SK-N-SH (cell line): ENCODE data around the gene BCL6B. TPM values are rescaled to one million over a fixed set of nuclear protein-coding genes. Genes with fewer than 3 reads are reported as not detected.

Source experiments
- CTCF ChIA-PET: fragments of 300-600, 350-600 bp; formaldehyde crosslinking; extraction: SDS; loops from one replicate; lab custom pipeline; 2021; lab: Yijun Ruan, JAX
- POLR2A ChIA-PET: fragments of 350-600 bp; sonication (Branson Sonifier 250); formaldehyde crosslinking; extraction: SDS; loops from one replicate; lab custom pipeline; 2020; ENCODE audit warnings: antibody characterized with exemption, inconsistent platforms; lab: Yijun Ruan, JAX
- DNase-seq: peaks from one replicate; pipeline ENCODE4 v3.0.0; 2012
- H2AFZ ChIP-seq: fragments of 200-600 bp; sonication (generic); 2 replicates; pipeline ENCODE4 v1.8.1; 2016; ENCODE audit warnings: antibody characterized with exemption, mild to moderate bottlenecking, low read depth
- H3F3A ChIP-seq: fragments of 200-600 bp; sonication (generic); replicated peaks from 2 replicates; pipeline ENCODE3; 2016; ENCODE audit warnings: antibody characterized with exemption, mild to moderate bottlenecking; ENCODE audit not compliant: insufficient read depth
- H3K27ac ChIP-seq, 2 experiments: fragments of 200-500 bp in 1 of 2; fragments of 200-600 bp in 1 of 2; sonication (Bioruptor generic) in 1 of 2; sonication (generic), shearing (Covaris generic) in 1 of 2; 2 replicates each; pipeline versions ENCODE4 v1.5.1 to v1.6.1; 2014 to 2016; ENCODE audit warnings: low read depth in 2 of 2, inconsistent platforms in 1 of 2, low read length in 1 of 2, mild to moderate bottlenecking in 1 of 2, mixed read lengths in 1 of 2
- H3K27me3 ChIP-seq: fragments of 200-600 bp; sonication (generic), shearing (Covaris generic); 2 replicates; pipeline ENCODE4 v1.6.1; 2016; ENCODE audit warnings: mixed run types; ENCODE audit not compliant: insufficient read depth
- H3K36me3 ChIP-seq, 2 experiments: fragments of 200-500 bp in 1 of 2; fragments of 200-600 bp in 1 of 2; sonication (Bioruptor generic) in 1 of 2; sonication (generic) in 1 of 2; replicated peaks in 1 of 2; 2 replicates each; pipeline versions ENCODE3 to v1.5.1; 2014 to 2016; ENCODE audit warnings: low read length in 1 of 2, mild to moderate bottlenecking in 1 of 2; ENCODE audit not compliant: insufficient read depth in 2 of 2, control insufficient read depth in 1 of 2
- H3K4me1 ChIP-seq, 2 experiments: fragments of 200-500 bp in 1 of 2; fragments of 200-600 bp in 1 of 2; sonication (Bioruptor generic) in 1 of 2; sonication (generic), shearing (Covaris generic) in 1 of 2; 2 replicates each; pipeline versions ENCODE4 v1.5.1 to v1.6.1; 2014 to 2016; ENCODE audit warnings: low read depth in 1 of 2, low read length in 1 of 2, mixed run types in 1 of 2; ENCODE audit not compliant: insufficient read depth in 2 of 2, control insufficient read depth in 1 of 2
- H3K4me2 ChIP-seq: fragments of 200-600 bp; sonication (generic), shearing (Covaris generic); 2 replicates; pipeline ENCODE4 v1.6.1; 2017; ENCODE audit warnings: mixed run types
- H3K4me3 ChIP-seq, 2 experiments: fragments of 200-500 bp in 1 of 2; fragments of 200-600 bp in 1 of 2; sonication (Bioruptor generic) in 1 of 2; sonication (generic), shearing (Covaris generic) in 1 of 2; 2 replicates each; pipeline versions ENCODE4 v1.5.1 to v1.8.1; 2014 to 2016; ENCODE audit warnings: low read depth in 2 of 2, inconsistent platforms in 1 of 2, low read length in 1 of 2, mild to moderate bottlenecking in 1 of 2, mixed read lengths in 1 of 2, moderate library complexity in 1 of 2
- H3K79me2 ChIP-seq: fragments of 200-600 bp; sonication (generic); 2 replicates; pipeline ENCODE4 v1.8.1; 2017; ENCODE audit warnings: mild to moderate bottlenecking; ENCODE audit not compliant: insufficient read depth
- H3K9ac ChIP-seq: fragments of 200-600 bp; sonication (generic); 2 replicates; pipeline ENCODE4 v1.6.1; 2017; ENCODE audit warnings: mixed run types
- H3K9me2 ChIP-seq: fragments of 200-600 bp; sonication (generic); 2 replicates; pipeline ENCODE4 v1.6.1; 2017; ENCODE audit warnings: mixed run types
- H3K9me3 ChIP-seq: fragments of 200-600 bp; sonication (generic); 2 replicates; pipeline ENCODE4 v1.6.1; 2017; ENCODE audit warnings: mixed run types, mild to moderate bottlenecking, moderate library complexity
- H4K20me1 ChIP-seq: fragments of 200-600 bp; sonication (generic); 2 replicates; pipeline ENCODE4 v1.6.1; 2017; ENCODE audit warnings: mild to moderate bottlenecking, mixed run types; ENCODE audit not compliant: insufficient read depth
- CHD2 ChIP-seq: fragments of 150-350 bp; IDR thresholded peaks from 2 replicates; pipeline ENCODE4 v1.6.1; 2018; ENCODE audit warnings: low read length; ENCODE audit not compliant: partially characterized antibody
- ELF1 ChIP-seq: IDR thresholded peaks from 2 replicates; pipeline ENCODE4 v1.4.0; 2012
- EP300 ChIP-seq, 2 experiments: IDR thresholded peaks; 2 replicates each; pipeline versions ENCODE4 v1.4.0 to v1.6.1; 2012; ENCODE audit warnings: borderline replicate concordance in 1 of 2, low read depth in 1 of 2, low read length in 1 of 2
- GABPA ChIP-seq: IDR thresholded peaks from 2 replicates; pipeline ENCODE4 v1.4.0; 2012; ENCODE audit warnings: low read depth, mild to moderate bottlenecking
- NFIC ChIP-seq: IDR thresholded peaks from 2 replicates; pipeline ENCODE4 v1.4.0; 2012; ENCODE audit warnings: borderline replicate concordance
- NRF1 ChIP-seq: IDR thresholded peaks from 2 replicates; pipeline ENCODE4 v1.6.1; 2012; ENCODE audit warnings: low read depth, mild to moderate bottlenecking, low read length
- POLR2AphosphoS5 ChIP-seq: IDR thresholded peaks from 2 replicates; pipeline ENCODE4 v1.6.1; 2012; ENCODE audit warnings: low read depth, low read length
- RFX5 ChIP-seq: IDR thresholded peaks from 2 replicates; pipeline ENCODE4 v1.6.1; 2012; ENCODE audit warnings: mild to moderate bottlenecking, improper control_type of control experiment, low read length
- RXRA ChIP-seq: IDR thresholded peaks from 2 replicates; pipeline ENCODE4 v1.4.0; 2012; ENCODE audit warnings: low read depth, mild to moderate bottlenecking, borderline replicate concordance
- SIN3A ChIP-seq: IDR thresholded peaks from 2 replicates; pipeline ENCODE4 v1.6.1; 2012; ENCODE audit warnings: low read depth, mild to moderate bottlenecking, low read length, moderate library complexity, borderline replicate concordance
- WGBS: methylation state at CpG from one replicate; pipeline ENCODE4 v1.1.6; 2017; ENCODE audit warnings: low lambda C conversion rate; 5-methylcytosine and 5-hydroxymethylcytosine counted together
- polyA plus RNA-seq, 3 experiments: library from polyadenylated mRNA; depleted of rRNA; stranded (reverse); fragments of >200 nt; gene quantifications; 2 replicates each; pipeline ENCODE4 v1.2.3, GENCODE V29; 2012
- TF ChIP-seq, protein P1 (sequence below): fragments of 150-350 bp; IDR thresholded peaks from 2 replicates; pipeline ENCODE4 v1.6.1; 2017; ENCODE audit warnings: antibody characterized with exemption, low read length, low read depth, borderline replicate concordance
- TF ChIP-seq, protein P2 (sequence below): fragments of 150-350 bp; IDR thresholded peaks from 2 replicates; pipeline ENCODE4 v1.6.1; 2016; ENCODE audit warnings: mild to moderate bottlenecking, low read depth, low read length
- TF ChIP-seq, protein P3 (sequence below): fragments of 200-600 bp; sonication (generic); IDR thresholded peaks from 2 replicates; pipeline ENCODE4 v1.6.1; 2017; ENCODE audit warnings: antibody characterized with exemption, mild to moderate bottlenecking, moderate library complexity
- TF ChIP-seq, protein P4 (sequence below): IDR thresholded peaks from 2 replicates; pipeline ENCODE4 v1.4.0; 2012; ENCODE audit warnings: low read depth

Gene BCL6B
- polyA plus RNA-seq, 1 of the 3 experiments (the other 2 are of a cell fraction), result 0.02 TPM

DNA sequence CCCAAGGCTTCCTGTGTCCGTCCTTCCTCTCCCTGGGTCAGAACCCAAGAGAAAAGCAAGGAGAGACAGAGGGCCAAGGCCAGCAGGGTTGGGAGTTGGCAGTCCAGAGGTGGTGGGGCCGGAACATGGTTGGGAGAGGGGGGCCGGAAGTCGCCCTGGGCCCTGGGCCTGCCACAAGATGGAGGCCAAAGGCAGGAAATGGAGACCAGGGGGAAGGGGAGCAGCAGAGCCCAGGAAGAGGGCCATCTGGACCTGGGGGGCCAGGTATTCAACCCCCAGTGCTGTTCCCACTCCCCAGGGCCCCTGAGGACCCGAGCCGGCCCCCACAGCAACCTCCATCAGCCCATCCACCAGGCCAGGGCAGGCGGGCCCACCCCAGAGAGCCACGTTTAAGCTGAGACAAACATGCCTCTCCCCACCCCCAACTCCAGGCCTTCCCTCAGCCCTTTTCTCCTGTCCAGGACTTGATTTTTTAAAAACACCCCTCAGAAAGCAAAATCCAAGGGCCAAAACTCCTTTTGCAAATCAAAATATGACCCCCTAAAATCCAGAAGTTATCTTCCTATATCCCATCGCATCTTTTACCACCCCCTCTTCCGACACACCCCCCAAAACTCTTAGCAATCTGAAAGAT is 4.4 kb upstream of the BCL6B start:
- Histone ChIP-seq H3K9ac (peak overlapping the region; percentile 65), H3K4me2 (0 out of 2 replicates have a peak overlapping the region, but pooled peaks have one; percentile 78), H3K36me3 (peaks cover 0 to 7% of the 10 kb centered on the region in 2 experiments), H3K27me3 (no peaks in the 10 kb centered on the region), H2AFZ (peak overlapping the region; percentile 100; the same call in 1 of the 2 replicates), H3K9me2 (no peaks in the 10 kb centered on the region), H3K4me3 (peak overlapping the region in 1 of 2 experiments; percentile 50; a peak in 1 of 4 replicates), H3K9me3 (no peaks in the 10 kb centered on the region), H3K27ac (no peak overlapping the region; a peak in 1 of 4 replicates), H4K20me1 (no peaks in the 10 kb centered on the region), H3K79me2 (peaks cover 7% of the 10 kb centered on the region), H3K4me1 (peaks cover 9 to 39% of the 10 kb centered on the region in 2 experiments; a peak in 2 of 4 replicates), H3F3A (peaks cover 27% of the 10 kb centered on the region)
- WGBS, result 80% methylated on average over 8 of the region's 10 CpGs
- no peak for DNase-seq
- TF ChIP-seq RXRA (no peak), ELF1 (no peak), POLR2AphosphoS5 (no peak), NRF1 (no peak), GABPA (no peak), SIN3A (no peak), NFIC (no peak), EP300 (IDR thresholded peaks at IDR 0.05; ENCODE audit: borderline replicate concordance in 1 of 2, low read depth in 1 of 2, low read length in 1 of 2) (no peak), RFX5 (no peak), CHD2 (no peak)
- TF ChIP-seq, protein P1, sequence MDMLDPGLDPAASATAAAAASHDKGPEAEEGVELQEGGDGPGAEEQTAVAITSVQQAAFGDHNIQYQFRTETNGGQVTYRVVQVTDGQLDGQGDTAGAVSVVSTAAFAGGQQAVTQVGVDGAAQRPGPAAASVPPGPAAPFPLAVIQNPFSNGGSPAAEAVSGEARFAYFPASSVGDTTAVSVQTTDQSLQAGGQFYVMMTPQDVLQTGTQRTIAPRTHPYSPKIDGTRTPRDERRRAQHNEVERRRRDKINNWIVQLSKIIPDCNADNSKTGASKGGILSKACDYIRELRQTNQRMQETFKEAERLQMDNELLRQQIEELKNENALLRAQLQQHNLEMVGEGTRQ, result no peak
- TF ChIP-seq, protein P2, sequence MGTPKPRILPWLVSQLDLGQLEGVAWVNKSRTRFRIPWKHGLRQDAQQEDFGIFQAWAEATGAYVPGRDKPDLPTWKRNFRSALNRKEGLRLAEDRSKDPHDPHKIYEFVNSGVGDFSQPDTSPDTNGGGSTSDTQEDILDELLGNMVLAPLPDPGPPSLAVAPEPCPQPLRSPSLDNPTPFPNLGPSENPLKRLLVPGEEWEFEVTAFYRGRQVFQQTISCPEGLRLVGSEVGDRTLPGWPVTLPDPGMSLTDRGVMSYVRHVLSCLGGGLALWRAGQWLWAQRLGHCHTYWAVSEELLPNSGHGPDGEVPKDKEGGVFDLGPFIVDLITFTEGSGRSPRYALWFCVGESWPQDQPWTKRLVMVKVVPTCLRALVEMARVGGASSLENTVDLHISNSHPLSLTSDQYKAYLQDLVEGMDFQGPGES, result no peak
- TF ChIP-seq, protein P3, sequence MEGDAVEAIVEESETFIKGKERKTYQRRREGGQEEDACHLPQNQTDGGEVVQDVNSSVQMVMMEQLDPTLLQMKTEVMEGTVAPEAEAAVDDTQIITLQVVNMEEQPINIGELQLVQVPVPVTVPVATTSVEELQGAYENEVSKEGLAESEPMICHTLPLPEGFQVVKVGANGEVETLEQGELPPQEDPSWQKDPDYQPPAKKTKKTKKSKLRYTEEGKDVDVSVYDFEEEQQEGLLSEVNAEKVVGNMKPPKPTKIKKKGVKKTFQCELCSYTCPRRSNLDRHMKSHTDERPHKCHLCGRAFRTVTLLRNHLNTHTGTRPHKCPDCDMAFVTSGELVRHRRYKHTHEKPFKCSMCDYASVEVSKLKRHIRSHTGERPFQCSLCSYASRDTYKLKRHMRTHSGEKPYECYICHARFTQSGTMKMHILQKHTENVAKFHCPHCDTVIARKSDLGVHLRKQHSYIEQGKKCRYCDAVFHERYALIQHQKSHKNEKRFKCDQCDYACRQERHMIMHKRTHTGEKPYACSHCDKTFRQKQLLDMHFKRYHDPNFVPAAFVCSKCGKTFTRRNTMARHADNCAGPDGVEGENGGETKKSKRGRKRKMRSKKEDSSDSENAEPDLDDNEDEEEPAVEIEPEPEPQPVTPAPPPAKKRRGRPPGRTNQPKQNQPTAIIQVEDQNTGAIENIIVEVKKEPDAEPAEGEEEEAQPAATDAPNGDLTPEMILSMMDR, result no peak
- TF ChIP-seq, protein P4, sequence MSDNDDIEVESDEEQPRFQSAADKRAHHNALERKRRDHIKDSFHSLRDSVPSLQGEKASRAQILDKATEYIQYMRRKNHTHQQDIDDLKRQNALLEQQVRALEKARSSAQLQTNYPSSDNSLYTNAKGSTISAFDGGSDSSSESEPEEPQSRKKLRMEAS, result no peak
- ChIA-PET CTCF (interaction anchor here (0.7 to 8.6 kb wide), 6 partner anchors 9 to 202 kb away, joined by 3 to 64 read pairs (median 4); no protein-coding TSS in a partner anchor), POLR2A (no interaction called here)
